Gastrocnemius medialis (tissue), 4 donors: ENCODE measurements around the gene HMGN1. TPM values are rescaled to one million over a fixed set of nuclear protein-coding genes. Genes with fewer than 3 reads are reported as not detected.
A peak's percentile ranks its signal among the peaks of the same experiment; 100 is the strongest.

Source experiments
- ATAC-seq, 2 donors: fragments of 150-250 bp; one replicate each; pipeline ENCODE4 v1.9.1; 2016
- DNase-seq, 2 donors: peaks; one replicate each; pipeline ENCODE4 v3.0.0-alpha.2; 2019
- H3K27ac ChIP-seq, 4 donors: fragments of 200-600 bp; sonication (generic); 1 replicate in 1 of 4; 2 replicates in 3 of 4; pipeline ENCODE4 v1.5.1; 2016 to 2018; ENCODE audit warnings: mild to moderate bottlenecking in 2 of 4, moderate library complexity in 1 of 4
- H3K27me3 ChIP-seq, 3 donors: fragments of 200-600 bp; sonication (generic) in 2 of 3; 1 replicate in 1 of 3; 2 replicates in 2 of 3; pipeline versions ENCODE4 v1.5.1 to v1.6.0; 2016 to 2019; ENCODE audit warnings: mild to moderate bottlenecking in 1 of 3, moderate library complexity in 1 of 3
- H3K36me3 ChIP-seq, 2 donors: fragments of 200-600 bp; sonication (generic) in 1 of 2; one replicate each; pipeline ENCODE4 v1.5.1; 2017 to 2018
- H3K4me1 ChIP-seq, 2 donors: fragments of 200-600 bp; sonication (generic) in 1 of 2; one replicate each; pipeline ENCODE4 v1.5.1; 2016 to 2017; ENCODE audit warnings: mild to moderate bottlenecking in 2 of 2
- H3K4me3 ChIP-seq, 4 donors: fragments of 200-600 bp; sonication (generic) in 3 of 4; 1 replicate in 1 of 4; 2 replicates in 3 of 4; pipeline ENCODE4 v1.5.1; 2016 to 2019; ENCODE audit warnings: mild to moderate bottlenecking in 2 of 4
- H3K9me3 ChIP-seq, 3 donors: fragments of 200-600 bp; sonication (generic) in 2 of 3; 1 replicate in 1 of 3; 2 replicates in 2 of 3; pipeline ENCODE4 v1.5.1; 2016 to 2019
- CTCF ChIP-seq, 5 experiments: fragments of 450-650 bp in 3 of 5; fragments of 200-600 bp in 2 of 5; sonication (generic) in 2 of 5; IDR thresholded peaks in 4 of 5; conservative IDR thresholded peaks in 1 of 5; 1 replicate in 4 of 5; 2 replicates in 1 of 5; pipeline ENCODE4 v1.5.1; 2016 to 2019; ENCODE audit warnings: antibody characterized with exemption in 5 of 5, mild to moderate bottlenecking in 3 of 5, moderate library complexity in 3 of 5
- POLR2A ChIP-seq, 2 donors: fragments of 450-650 bp; IDR thresholded peaks; one replicate each; pipeline ENCODE4 v1.6.1; 2017; ENCODE audit warnings: antibody characterized with exemption in 2 of 2, mild to moderate bottlenecking in 2 of 2, moderate library complexity in 2 of 2
- in situ Hi-C, 4 donors: fragments of 200-750 bp; cut with MboI; loops; one replicate each; pipeline versions ENCODE4 v1.15.0 to v1.8.0; 2017; ENCODE audit warnings: low sequenced_read_pairs in 4 of 4
- intact Hi-C: fragments of 100-400 bp; cut with DNase I; formaldehyde crosslinking; loops from one replicate; pipeline ENCODE4 v1.15.1; 2023; ENCODE audit warnings: low total_unique reads
- total RNA-seq, 4 donors: library from RNA; depleted of rRNA; stranded (reverse); fragments of >200 nt; gene quantifications; one replicate each; pipeline versions ENCODE4 v1.1.0 to v1.2.3, GENCODE V29; 2016

Gene HMGN1
- total RNA-seq, 4 donors from 2014 or later: 7.6 to 16.2 (median 9.1) TPM

- peaks cover 0 to 24% of the 10 kb centered on the region in 2 donors for H3K36me3 ChIP-seq
- H3K9me3 ChIP-seq: no peaks in the 10 kb centered on the region
- H3K4me1 ChIP-seq: peaks cover 14 to 26% of the 10 kb centered on the region in 2 donors
- in situ Hi-C loops: loop anchor here (5.0 to 25.0 kb wide), 5 partner anchors 36 to 201 kb away; partner anchors contain the start of genes BRWD1 (in 2 of the 4) and PSMG1 (in 2 of the 4)
- H3K27me3 ChIP-seq: no peaks in the 10 kb centered on the region
- intact Hi-C loops: loop anchor here (1.0 to 5.0 kb wide), 3 partner anchors 39 to 206 kb away; partner anchors contain the start of genes BRWD1, HMGN1 and PSMG1
- TF ChIP-seq POLR2A (IDR thresholded peaks at IDR 0.05) (no peak), CTCF (IDR thresholded peaks at IDR 0.05 in 4 of 5, conservative IDR thresholded peaks at IDR 0.05 in 1 of 5) (peak in 1 of 5 experiments; percentile 2)
- H3K4me3 ChIP-seq: peak overlapping the region; percentile 50 to 69 (median 61)
- no peak for ATAC-seq
- H3K27ac ChIP-seq: peak overlapping the region in 3 of 4 donors; percentile 79 to 86 (median 80)
- no peak for DNase-seq
These were observed 39.9 kb upstream of the HMGN1 start for GRCh38 chr21:39388811-39389155.

- Histone ChIP-seq H3K4me3 (peak overlapping the region; percentile 50 to 69 (median 61)), H3K27me3 (no peaks in the 10 kb centered on the region), H3K27ac (peak overlapping the region; percentile 79 to 86 (median 83)), H3K9me3 (no peaks in the 10 kb centered on the region), H3K36me3 (peaks cover 0 to 18% of the 10 kb centered on the region in 2 donors), H3K4me1 (peaks cover 14 to 26% of the 10 kb centered on the region in 2 donors)
- TF ChIP-seq CTCF (IDR thresholded peaks at IDR 0.05 in 4 of 5, conservative IDR thresholded peaks at IDR 0.05 in 1 of 5): peak; percentile 73 to 97 (median 91)
- TF ChIP-seq POLR2A (IDR thresholded peaks at IDR 0.05): no peak
- peak; percentile 74 to 85 for DNase-seq
- in situ Hi-C loops (loop anchor here (5.0 to 25.0 kb wide), 5 partner anchors 36 to 201 kb away; partner anchors contain the start of genes BRWD1 (in 2 of the 4) and PSMG1 (in 2 of the 4)), intact Hi-C loops (loop anchor here (1.0 to 5.0 kb wide), 3 partner anchors 39 to 206 kb away; partner anchors contain the start of genes BRWD1, HMGN1 and PSMG1)
- ATAC-seq: peak; percentile 63 to 70
These were observed 39.3 kb upstream of the HMGN1 start for GRCh38 chr21:39388038-39388810.

GRCh38 chr21:39387461-39388037 is 38.7 kb upstream of the HMGN1 start:
- in situ Hi-C loops (loop anchor here (5.0 to 25.0 kb wide), 5 partner anchors 35 to 200 kb away; partner anchors contain the start of genes BRWD1 (in 2 of the 4) and PSMG1 (in 2 of the 4)), intact Hi-C loops (loop anchor here (1.0 to 5.0 kb wide), 3 partner anchors 38 to 205 kb away; partner anchors contain the start of genes BRWD1, HMGN1 and PSMG1)
- peak; percentile 72 to 77 for ATAC-seq
- peak overlapping the region; percentile 79 to 86 (median 83) for H3K27ac ChIP-seq
- peaks cover 14 to 26% of the 10 kb centered on the region in 2 donors for H3K4me1 ChIP-seq
- H3K27me3 ChIP-seq: no peaks in the 10 kb centered on the region
- DNase-seq: peak; percentile 78 to 89
- H3K4me3 ChIP-seq: peak overlapping the region; percentile 50 to 69 (median 61)
- H3K9me3 ChIP-seq: no peaks in the 10 kb centered on the region
- H3K36me3 ChIP-seq: peaks cover 0 to 11% of the 10 kb centered on the region in 2 donors
- TF ChIP-seq POLR2A (IDR thresholded peaks at IDR 0.05) (no peak), CTCF (IDR thresholded peaks at IDR 0.05 in 4 of 5, conservative IDR thresholded peaks at IDR 0.05 in 1 of 5) (no peak)

GRCh38 chr21:39386899-39387298 is 38.0 kb upstream of the HMGN1 start:
- DNase-seq: no peak
- no peak for TF ChIP-seq CTCF (IDR thresholded peaks at IDR 0.05 in 4 of 5, conservative IDR thresholded peaks at IDR 0.05 in 1 of 5)
- TF ChIP-seq POLR2A (IDR thresholded peaks at IDR 0.05): no peak
- Histone ChIP-seq H3K27ac (peak overlapping the region; percentile 79 to 86 (median 83)), H3K4me1 (peaks cover 14 to 26% of the 10 kb centered on the region in 2 donors), H3K36me3 (peaks cover 0 to 5% of the 10 kb centered on the region in 2 donors), H3K27me3 (no peaks in the 10 kb centered on the region), H3K4me3 (peak overlapping the region in 1 of 4 donors; percentile 64), H3K9me3 (no peaks in the 10 kb centered on the region)
- intact Hi-C loops: loop anchor here (5.0 kb wide), 1 partner anchor 205 kb away; the partner anchor contains the start of gene PSMG1
- in situ Hi-C loops: loop anchor here (5.0 to 25.0 kb wide), 5 partner anchors 35 to 200 kb away; partner anchors contain the start of genes BRWD1 (in 2 of the 4) and PSMG1 (in 2 of the 4)
- ATAC-seq: no peak
